GM10847 (cell line): ENCODE results near the gene THAP3.

Source experiments
- POLR2A ChIP-seq: IDR thresholded peaks from 2 replicates; pipeline ENCODE4 v1.6.1; 2011; ENCODE audit not compliant: insufficient read length; ENCODE audit errors: extremely low read depth

Gene THAP3

DNA sequence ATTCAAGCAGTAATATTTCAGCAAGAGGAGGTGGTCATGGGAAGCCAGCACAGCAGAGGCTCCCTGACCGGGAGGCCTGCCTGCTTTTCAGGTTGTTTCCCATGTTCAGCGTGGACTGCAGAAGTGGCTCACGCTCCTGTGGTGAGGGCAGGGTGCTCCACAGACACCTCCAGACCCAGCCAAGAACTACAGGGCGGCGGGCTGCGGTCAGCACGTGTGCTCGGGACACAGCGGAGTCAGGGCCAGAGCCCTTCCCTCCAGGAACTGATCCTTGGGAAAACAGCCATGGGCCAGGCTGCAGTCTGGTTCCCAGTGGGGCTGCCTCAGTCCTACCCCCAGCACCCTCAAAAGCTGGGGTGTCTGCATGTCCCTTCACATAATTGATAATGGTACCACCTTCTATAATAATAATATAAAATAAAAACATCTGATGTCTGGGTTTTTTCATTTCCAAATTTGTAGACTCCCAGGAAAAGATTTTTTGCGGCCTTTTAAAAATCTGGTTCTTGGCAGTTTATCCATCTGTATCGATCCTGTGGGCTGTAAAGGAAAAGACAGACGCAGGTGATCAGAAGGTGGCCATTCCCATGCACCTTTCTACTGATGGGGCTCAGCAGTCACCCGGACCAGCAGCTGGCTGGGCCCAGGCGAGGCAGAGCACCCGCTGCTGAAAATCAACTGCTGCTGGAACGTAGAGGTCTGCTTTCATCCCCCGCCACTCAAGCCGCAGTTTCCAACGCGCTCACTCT is 10.7 kb downstream of the THAP3 start:
- no peak for TF ChIP-seq POLR2A

DNA sequence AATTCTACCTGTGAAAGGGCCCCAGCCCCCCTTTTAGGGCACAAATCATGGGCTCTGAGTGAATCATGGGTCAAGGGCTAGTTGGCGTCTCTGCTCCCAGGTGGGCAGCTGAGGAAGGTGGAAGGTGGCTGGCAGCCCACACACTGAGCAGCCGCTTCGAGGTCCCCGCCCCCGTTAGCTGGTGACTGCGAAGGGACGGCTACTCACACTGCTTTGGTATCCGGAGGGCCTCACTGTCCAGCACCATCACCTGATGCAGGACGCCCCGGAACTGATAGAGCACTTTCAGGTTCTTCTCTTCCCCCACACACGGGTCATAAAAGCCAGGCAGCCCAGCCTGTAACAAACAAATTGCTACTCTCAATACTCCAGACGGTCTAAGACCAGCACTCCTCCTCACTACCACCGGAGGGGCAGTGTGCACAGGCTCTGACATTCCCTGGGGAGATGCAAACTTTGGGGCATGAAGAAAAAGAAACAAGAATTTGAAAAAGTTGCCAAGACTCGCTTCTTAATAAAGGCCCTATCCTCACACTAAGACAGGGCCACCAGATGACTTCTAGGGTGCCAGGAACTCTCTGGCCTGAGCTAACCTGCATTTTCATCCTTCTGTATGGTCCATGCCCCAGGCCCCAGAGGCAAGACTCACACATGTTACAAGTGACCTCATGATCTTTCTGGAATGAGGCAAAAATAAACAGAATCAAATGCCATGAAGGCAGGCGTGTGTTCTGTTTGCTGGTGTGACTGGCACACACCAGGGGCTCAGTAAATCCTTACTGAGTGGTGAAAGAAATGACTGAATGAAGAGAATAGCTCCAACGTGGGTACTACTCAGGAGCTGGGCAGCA is 11.5 kb downstream of the THAP3 start:
- no peak for TF ChIP-seq POLR2A

DNA sequence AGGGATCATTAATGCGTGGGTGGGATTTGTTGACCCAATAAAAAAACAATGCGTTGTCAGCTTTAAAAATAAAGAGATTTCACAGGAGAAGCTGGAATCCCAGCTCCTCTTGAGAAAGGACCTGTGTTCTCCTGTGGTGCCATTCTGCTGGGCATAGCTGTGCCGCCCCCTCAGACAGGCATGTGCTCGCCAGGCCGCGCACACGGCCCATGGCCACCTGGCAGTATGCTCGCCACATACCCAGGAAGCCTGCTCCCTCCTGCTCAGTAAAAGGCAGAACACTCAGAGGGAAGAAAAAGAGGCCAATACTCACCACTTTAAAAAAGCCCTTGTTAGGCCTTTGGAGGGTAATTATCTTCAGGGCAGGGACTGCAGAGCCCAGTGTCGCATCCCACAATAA is 13.1 kb downstream of the THAP3 start:
- TF ChIP-seq POLR2A = no peak

DNA sequence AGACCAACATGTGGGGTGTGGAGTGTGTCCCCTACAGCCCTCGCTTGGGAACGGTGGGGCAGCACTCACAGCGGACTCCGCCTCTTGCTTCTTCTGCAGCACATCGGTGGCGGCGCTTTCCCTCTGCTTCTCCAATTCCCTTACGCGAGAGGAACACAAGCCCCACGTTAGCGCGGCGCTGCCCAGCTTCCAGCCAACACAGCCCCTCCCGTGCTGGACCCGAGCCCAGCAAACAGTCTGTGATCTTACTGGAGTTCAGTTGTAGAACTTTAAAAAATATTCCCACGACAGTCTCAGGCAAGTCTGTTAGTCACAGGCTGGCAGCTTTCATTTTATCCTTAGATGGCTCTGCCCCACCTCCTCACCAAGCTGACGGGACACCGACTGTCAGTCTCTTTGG is 13.6 kb downstream of the THAP3 start:
- no peak for TF ChIP-seq POLR2A

DNA sequence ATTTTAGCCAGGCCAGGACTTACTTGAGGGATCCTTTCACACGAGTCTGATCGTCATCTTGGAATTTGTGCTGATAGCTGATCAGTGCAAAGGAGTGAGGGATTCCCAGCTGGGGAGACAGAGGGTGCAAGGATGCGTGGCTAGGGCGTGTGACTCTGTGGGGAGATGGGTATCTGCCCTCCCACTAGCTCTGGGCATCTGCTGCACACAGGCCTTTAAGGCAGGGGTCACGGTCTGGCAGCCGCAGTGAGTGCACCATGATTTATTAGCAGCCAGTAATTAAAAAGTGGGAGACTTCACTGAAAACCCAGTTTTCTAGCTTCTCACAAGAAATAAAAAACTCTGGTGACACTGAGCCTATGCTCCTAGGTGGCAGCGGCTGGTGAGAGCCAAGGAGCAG is 20.4 kb downstream of the THAP3 start:
- TF ChIP-seq POLR2A = no peak

DNA sequence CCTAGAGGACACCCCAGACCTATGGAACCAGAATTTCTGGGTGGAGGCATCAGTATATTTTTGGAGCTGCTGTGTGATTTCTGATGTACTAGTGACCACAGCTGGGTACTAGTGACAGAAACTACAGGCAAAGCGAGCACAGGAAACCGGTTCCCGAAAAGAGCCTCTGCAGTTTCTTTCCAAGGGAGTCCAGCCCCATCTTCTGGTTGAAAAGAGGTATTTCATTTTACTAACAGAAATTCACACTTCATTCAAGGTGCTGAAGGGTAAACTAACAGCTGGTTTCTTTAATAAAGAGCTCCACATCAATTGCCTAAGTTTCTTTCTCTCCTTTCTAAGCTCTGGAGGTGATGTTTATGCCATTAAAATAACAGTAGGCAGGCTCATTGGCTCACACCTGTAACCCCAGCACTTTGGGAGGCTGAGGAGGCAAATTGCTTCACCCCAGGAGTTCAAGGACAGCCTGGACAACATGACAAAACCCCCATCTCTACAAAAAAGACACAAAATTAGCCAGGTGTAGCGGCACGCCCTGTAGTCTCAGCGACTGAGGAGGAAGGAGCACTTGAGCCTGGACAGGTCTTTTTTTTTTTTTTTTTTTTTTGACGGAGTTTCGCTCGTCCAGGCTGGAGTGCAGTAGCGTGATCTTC is 22.0 kb downstream of the THAP3 start:
- no peak for TF ChIP-seq POLR2A

DNA sequence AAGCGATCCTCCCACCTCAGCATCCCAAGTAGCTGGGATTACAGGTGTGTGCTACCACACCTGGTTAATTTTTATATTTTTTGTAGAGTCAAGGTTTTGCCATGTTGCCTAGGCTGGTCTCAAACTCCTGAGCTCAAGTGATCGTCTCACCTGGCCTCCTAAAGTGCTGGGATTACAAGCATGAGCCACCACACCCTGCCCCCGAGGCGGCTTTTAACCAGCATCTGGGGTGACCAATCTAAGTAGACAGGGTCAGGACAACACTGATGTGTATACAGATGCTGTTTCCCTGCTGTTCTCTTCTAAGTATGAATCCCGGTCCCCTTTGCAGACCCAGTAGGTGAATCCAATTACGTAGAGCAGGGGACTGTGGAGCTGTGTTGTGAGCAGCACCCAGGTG is 23.9 kb downstream of the THAP3 start:
- TF ChIP-seq POLR2A = no peak

DNA sequence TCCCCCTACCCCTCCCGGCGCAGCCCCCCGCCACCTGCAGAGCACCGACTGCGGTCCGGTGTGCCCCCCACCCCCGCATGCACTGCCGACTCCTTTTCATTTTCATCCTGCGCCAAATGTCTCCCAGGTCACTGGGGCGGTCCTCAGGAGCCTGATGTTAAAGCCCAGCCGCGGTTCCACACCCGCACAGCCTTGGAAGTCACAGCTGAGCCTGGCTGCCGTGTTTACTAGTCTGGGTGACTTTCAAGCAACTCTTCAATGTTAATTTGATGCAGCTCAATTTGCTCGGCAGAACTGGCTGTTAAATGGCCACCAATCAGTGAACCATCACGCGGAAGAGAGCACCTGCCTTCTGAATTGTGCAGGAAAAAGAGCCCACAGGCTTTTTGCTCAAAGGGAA is 27.2 kb downstream of the THAP3 start:
- TF ChIP-seq POLR2A = no peak

DNA sequence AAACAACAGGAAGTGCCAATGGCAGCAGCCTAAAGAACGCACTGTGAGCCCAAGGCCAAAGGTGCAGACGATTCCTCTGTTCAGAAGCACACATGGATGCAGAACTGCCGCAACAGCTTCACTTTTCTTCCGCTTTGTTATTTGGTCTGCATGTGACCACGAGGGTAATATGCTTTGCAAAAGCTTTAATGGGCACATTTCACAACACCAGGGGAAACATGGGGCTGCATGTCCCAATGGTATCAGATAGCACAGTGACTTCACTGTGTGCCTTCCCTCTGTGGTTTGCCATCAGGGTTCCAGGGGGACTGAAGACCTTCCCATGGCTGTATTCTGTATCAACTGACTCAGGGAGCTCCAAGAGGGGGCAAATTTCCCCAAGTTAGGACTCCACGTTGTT is 28.3 kb downstream of the THAP3 start:
- TF ChIP-seq POLR2A = no peak

DNA sequence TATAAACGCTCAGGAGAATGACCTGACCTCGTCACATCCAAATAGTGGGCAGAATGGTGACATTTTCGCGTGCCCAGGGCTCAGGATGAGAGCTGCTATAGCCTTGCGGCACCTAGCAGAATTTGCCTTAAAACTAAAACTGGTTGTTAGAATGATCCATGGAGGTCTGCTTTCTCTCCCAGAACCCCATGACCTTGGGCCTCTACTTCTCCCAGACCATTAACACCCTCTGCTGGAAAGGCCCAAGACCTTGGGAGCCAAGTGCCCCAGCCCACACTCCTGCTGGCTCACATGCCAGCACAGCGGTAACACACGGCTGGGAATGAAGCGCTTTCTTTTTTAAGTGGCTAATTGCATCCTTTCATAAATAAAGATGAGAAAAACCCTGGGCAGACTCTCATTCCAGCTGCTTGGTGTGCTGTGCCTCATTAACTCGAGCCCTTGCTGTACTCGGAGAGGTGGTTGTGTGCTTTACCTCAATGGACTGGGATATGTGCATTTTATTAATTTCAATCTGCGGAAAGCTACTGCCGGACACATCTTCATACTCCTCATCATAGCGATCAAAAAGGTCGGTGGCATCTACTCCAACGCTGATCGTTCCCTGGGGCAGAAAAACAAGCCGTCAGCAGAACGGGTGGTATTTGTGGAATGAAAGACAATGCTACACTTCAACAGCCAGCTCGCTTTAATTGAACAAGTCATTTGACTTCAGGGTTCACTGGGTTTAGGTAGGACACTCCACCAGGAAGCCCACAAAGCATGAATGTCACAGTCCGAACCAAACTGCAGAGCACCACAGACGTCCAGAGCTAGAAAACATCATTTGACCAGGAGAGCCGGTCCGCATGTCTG is 29.0 kb downstream of the THAP3 start:
- TF ChIP-seq POLR2A = no peak

DNA sequence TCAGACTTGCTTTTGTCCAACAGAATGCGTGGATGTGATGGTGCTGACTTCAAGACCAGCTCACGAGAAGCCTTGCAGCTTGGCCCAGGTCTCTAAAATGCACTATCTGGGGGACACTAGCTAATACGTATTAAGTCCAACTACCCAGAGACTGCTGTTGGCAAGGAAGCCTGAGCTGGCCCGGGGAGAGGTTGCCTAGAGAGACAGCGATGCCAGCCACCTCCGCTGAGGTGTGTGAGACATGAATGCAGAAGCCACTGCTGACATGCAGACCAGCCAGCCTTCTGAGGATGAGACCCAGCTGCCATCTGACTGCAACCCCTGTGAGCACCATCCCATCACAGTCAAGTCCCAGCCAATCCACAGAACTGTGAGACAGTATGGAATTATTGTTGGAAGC is 32.5 kb downstream of the THAP3 start:
- no peak for TF ChIP-seq POLR2A

DNA sequence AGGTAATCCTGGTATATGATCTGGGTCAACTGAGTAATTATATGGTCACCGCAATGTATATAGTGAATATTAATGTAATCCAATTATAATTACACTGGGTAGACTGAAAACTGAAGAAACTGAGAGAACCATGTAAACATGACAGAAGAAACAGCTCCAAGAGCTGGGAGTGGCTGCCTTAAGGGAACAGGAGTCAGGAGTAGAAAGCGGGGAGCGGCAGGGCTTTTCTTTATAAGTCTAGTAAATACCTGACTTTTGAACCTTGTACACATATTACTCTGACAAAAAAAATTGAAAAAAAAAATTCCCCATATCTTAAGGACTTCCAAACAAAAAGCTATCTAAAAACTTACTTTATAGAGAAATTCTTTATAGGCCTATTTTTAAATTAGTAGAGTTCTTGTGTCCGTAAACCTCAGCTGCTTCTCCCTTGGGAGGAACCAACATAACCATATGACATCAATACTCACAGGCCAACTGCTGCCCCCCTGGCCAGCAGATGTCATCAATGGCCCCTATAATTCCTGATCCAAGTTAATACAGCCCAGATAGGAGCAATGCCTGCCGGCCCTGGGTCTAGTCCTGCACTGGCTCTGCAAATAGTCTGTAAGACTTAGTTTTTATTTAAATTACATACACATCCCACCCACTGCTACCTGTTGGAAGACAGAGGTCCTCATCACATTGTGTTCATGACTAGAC is 33.8 kb downstream of the THAP3 start:
- no peak for TF ChIP-seq POLR2A

DNA sequence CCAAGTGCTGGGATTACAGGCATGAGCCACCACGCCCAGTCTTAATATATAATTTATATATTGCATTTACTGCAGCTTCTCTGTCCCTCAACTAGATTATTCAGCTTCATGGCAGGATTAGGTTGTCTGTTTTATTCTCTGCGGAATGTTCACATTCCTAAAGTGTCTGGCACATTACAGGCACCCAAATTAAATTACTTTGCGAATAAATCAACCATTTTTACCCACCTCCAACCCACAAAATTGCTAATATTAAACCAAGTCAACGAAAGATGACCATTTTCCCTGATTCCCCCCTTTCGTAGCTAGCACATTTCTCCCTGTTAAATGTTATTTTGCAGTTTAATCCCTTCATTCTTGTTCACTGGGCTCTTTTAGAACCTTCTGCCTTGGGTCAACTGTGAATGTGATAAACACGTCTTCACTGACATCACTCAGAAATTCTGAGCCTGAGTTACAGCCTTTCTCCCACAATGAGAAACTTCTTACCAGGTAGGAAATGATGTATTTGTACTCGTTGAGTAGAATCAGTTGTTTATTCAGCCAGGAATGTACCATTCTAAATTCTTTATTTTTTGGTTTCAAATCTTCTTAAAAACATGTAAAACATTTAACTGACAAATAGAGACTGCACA is 35.9 kb downstream of the THAP3 start:
- no peak for TF ChIP-seq POLR2A

DNA sequence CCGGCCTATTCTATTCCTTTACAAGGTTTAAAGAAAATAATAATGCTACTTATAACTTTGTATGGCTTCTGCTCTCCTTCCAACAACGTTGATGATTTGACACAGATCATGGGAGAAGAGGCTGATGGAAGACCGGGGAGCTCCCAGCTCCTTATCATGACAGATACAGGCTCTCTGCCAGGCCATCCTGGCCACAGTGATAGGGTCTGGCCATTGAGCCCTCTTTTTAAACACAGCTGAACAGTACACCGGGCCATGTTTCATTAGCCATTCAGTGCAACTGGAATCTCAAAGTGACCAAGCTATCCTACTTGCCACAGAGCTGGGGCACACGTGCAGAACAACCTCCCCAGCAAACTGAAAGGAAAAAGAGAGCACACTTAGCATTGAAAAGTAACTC is 42.0 kb downstream of the THAP3 start:
- no peak for TF ChIP-seq POLR2A
